PC-3 (cell line): ENCODE measurements around the gene FSIP1.

ENCODE experiments used
- CTCF ChIP-seq: fragments of 300-600 bp; sonication (generic); conservative IDR thresholded peaks from 2 replicates; pipeline ENCODE4 v1.5.1; 2017; ENCODE audit warnings: antibody characterized with exemption, low read depth, mild to moderate bottlenecking, low read length
- EZH2 ChIP-seq: fragments of 300-600 bp; sonication (generic); IDR thresholded peaks from one replicate; pipeline ENCODE4 v1.6.1; 2017; ENCODE audit warnings: antibody characterized with exemption, mild to moderate bottlenecking, low read length; ENCODE audit not compliant: unreplicated experiment

- TF ChIP-seq CTCF (no peak), EZH2 (no peak)
These were observed 168.8 kb downstream of the FSIP1 start for GRCh38 chr15:39613861-39614260.
